ENCODE data around the gene NMU. TPM values are rescaled to one million over a fixed set of nuclear protein-coding genes. Genes with fewer than 3 reads are reported as not detected.

Gene NMU
- total and polyA plus RNA-seq, 2 of the 4 experiments (the other 2 are of a cell fraction) = not detected

- WGBS, 2 experiments (ENCODE audit: extremely low coverage in 2 of 2, insufficient read length in 1 of 2) = no CpG with 5 or more reads among the region's 7 CpGs
- Histone ChIP-seq H2AK9ac (replicated peaks; ENCODE audit: low read depth, low read length, poor library complexity) (no peak overlapping the region), H3K4me1 (ENCODE audit: control insufficient read depth, insufficient read depth, low read length) (no peaks in the 10 kb centered on the region; the same call in 1 of the 2 replicates), H2BK15ac (ENCODE audit: low read depth, low read length) (no peak overlapping the region), H3K23ac (ENCODE audit: low read depth, low read length) (no peak overlapping the region; the same call in 1 of the 2 replicates), H4K8ac (ENCODE audit: low read depth in 2 of 2, low read length in 2 of 2) (no peak overlapping the region), H2BK120ac (ENCODE audit: low read depth, low read length) (no peak overlapping the region), H3K18ac (ENCODE audit: low read depth, low read length) (no peak overlapping the region), H2BK20ac (ENCODE audit: low read depth, low read length) (no peak overlapping the region), H3K56ac (ENCODE audit: extremely low read depth, insufficient read depth, low read length) (no peak overlapping the region), H3K4me2 (ENCODE audit: low read depth, low read length) (peak overlapping the region; percentile 25; the same call in 1 of the 2 replicates), H4K91ac (ENCODE audit: insufficient read depth, low read depth, low read length) (no peak overlapping the region), H3K4ac (ENCODE audit: low read depth, low read length) (no peak overlapping the region), H3K27me3 (ENCODE audit: control insufficient read depth, insufficient read depth, low read length) (peaks cover 33% of the 10 kb centered on the region), H3K79me1 (ENCODE audit: low read depth in 1 of 2, low read length in 2 of 2) (no peaks in the 10 kb centered on the region), H2AFZ (replicated peaks; ENCODE audit: low read length, poor library complexity) (peak overlapping the region; percentile 77), H3K27ac (ENCODE audit: insufficient read depth, low read length) (no peak overlapping the region), H3K4me3 (ENCODE audit: insufficient read depth, low read depth, low read length) (no peak overlapping the region), H4K20me1 (ENCODE audit: insufficient read depth, low read length) (no peaks in the 10 kb centered on the region), H2BK5ac (ENCODE audit: low read depth, low read length, poor library complexity, severe bottlenecking) (no peak overlapping the region), H3K36me3 (ENCODE audit: control insufficient read depth, insufficient read depth, low read length) (no peaks in the 10 kb centered on the region), H3K9ac (ENCODE audit: low read depth, low read length) (no peak overlapping the region), H3K9me3 (ENCODE audit: control insufficient read depth, insufficient read depth, low read length) (no peaks in the 10 kb centered on the region), H4K5ac (ENCODE audit: low read depth, low read length) (no peak overlapping the region), H3K9me1 (ENCODE audit: insufficient read depth, low read length) (no peaks in the 10 kb centered on the region), H2AK5ac (ENCODE audit: low read depth, low read length) (no peak overlapping the region), H3K14ac (replicated peaks; ENCODE audit: low read depth, low read length) (no peak overlapping the region)
- CTCF ChIA-PET = no interaction called here
- intact Hi-C loops (cut with micrococcal nuclease) (loop anchor here (5.0 kb wide), 1 partner anchor 289 kb away; the partner anchor contains the start of gene SRD5A3), in situ Hi-C loops (cut with MboI; ENCODE audit: low sequenced_read_pairs) (no loop called here), dilution Hi-C loops (cut with HindIII; ENCODE audit: low sequenced_read_pairs, unreplicated experiment) (no loop called here)
- POLR2A ChIA-PET (ENCODE audit: unreplicated experiment) = no interaction called here
- no peak for DNase-seq
- no peak for ATAC-seq (ENCODE audit: low read depth)
- BruUV-seq (replicated peaks) = no TSS peak
- no peak for TF ChIP-seq CHD1 (IDR thresholded peaks at IDR 0.05; ENCODE audit: low read depth, low read length)
Observed at GRCh38 chr4:55636656-55636999, 530 bp upstream of the NMU start.
